NCI-H774 (cell line): ENCODE results near the gene MRPL23.

Source experiments
- DNase-seq: peaks from one replicate; lab custom pipeline; 2025; lab: John Stamatoyannopoulos, UW

The MRPL23 gene

GRCh38 chr11:1953489-1954266 is 6.5 kb downstream of the MRPL23 start:
- no peak for DNase-seq

GRCh38 chr11:1958367-1958766 is 11.2 kb downstream of the MRPL23 start:
- DNase-seq, result no peak

- DNase-seq, result no peak
These were observed 12.7 kb downstream of the MRPL23 start for GRCh38 chr11:1959786-1960185.

GRCh38 chr11:1963864-1964263 is 16.7 kb downstream of the MRPL23 start:
- no peak for DNase-seq

GRCh38 chr11:1964348-1964747 is 17.2 kb downstream of the MRPL23 start:
- no peak for DNase-seq

- no peak for DNase-seq
These were observed 17.8 kb downstream of the MRPL23 start for GRCh38 chr11:1964955-1965354.

GRCh38 chr11:1966531-1966930 is 19.4 kb downstream of the MRPL23 start:
- no peak for DNase-seq

GRCh38 chr11:1967641-1968225 is 20.6 kb downstream of the MRPL23 start:
- no peak for DNase-seq

- no peak for DNase-seq
These were observed 21.4 kb downstream of the MRPL23 start for GRCh38 chr11:1968454-1969002.

GRCh38 chr11:1969035-1969434 is 21.9 kb downstream of the MRPL23 start:
- no peak for DNase-seq

GRCh38 chr11:1969776-1970175 is 22.6 kb downstream of the MRPL23 start:
- no peak for DNase-seq

- DNase-seq, result no peak
These were observed 23.8 kb downstream of the MRPL23 start for GRCh38 chr11:1970956-1971355.

- no peak for DNase-seq
These were observed 28.1 kb downstream of the MRPL23 start for GRCh38 chr11:1975185-1975584.

GRCh38 chr11:1978720-1979473 is 31.8 kb downstream of the MRPL23 start:
- DNase-seq, result no peak

- DNase-seq, result no peak
These were observed 32.5 kb downstream of the MRPL23 start for GRCh38 chr11:1979607-1980006.

- DNase-seq, result no peak
These were observed 35.9 kb downstream of the MRPL23 start for GRCh38 chr11:1982873-1983600.

GRCh38 chr11:1983601-1983961 is 36.4 kb downstream of the MRPL23 start:
- no peak for DNase-seq

- no peak for DNase-seq
These were observed 39.9 kb downstream of the MRPL23 start for GRCh38 chr11:1987024-1987423.

- DNase-seq, result no peak
These were observed 41.0 kb downstream of the MRPL23 start for GRCh38 chr11:1988174-1988573.

GRCh38 chr11:1988667-1989317 is 41.7 kb downstream of the MRPL23 start:
- no peak for DNase-seq

- no peak for DNase-seq
These were observed 42.8 kb downstream of the MRPL23 start for GRCh38 chr11:1989953-1990352.
